T47D (cell line): ENCODE measurements around the gene BMPR1A.

Experiments used
- DNase-seq, 2 experiments: peaks; one replicate each; pipeline versions ENCODE4 v3.0.0 to v3.0.0-alpha.2; 2011 to 2012; ENCODE audit warnings: low read depth in 1 of 2, low spot score in 1 of 2
- JUND ChIP-seq: IDR thresholded peaks from 2 replicates; pipeline ENCODE4 v1.6.1; 2012; ENCODE audit warnings: low read depth
- in situ Hi-C: cut with HindIII; loops from 2 replicates; pipeline ENCODE4 v1.10.0; 2016; ENCODE audit warnings: low sequenced_read_pairs, low pct_unique_long_range_greater_than_20kb

BMPR1A gene

GRCh38 chr10:86876748-86877147 lies 120.3 kb downstream of the BMPR1A start:
- no peak for DNase-seq
- in situ Hi-C loops: no loop called here
- no peak for TF ChIP-seq JUND

GRCh38 chr10:86878983-86879713 lies 122.7 kb downstream of the BMPR1A start:
- in situ Hi-C loops: no loop called here
- no peak for TF ChIP-seq JUND
- DNase-seq: no peak

- in situ Hi-C loops: no loop called here
Measured at GRCh38 chr10:86880971-86881370, 124.6 kb downstream of the BMPR1A start.

GRCh38 chr10:86888585-86889381 lies 132.4 kb downstream of the BMPR1A start:
- in situ Hi-C loops: no loop called here
- TF ChIP-seq JUND: no peak
- no peak for DNase-seq

More at GRCh38 chr10:86880971-86881370, 124.6 kb downstream of the BMPR1A start:
- no peak for TF ChIP-seq JUND
- DNase-seq: no peak

- TF ChIP-seq JUND: no peak
- in situ Hi-C loops: no loop called here
- no peak for DNase-seq
Measured at GRCh38 chr10:86889997-86890396, 133.6 kb downstream of the BMPR1A start.

GRCh38 chr10:86898511-86898910 lies 142.1 kb downstream of the BMPR1A start:
- no peak for DNase-seq
- in situ Hi-C loops: no loop called here
- TF ChIP-seq JUND: no peak

- in situ Hi-C loops: no loop called here
Measured at GRCh38 chr10:86899132-86899531, 142.7 kb downstream of the BMPR1A start.

GRCh38 chr10:86899670-86900276 lies 143.4 kb downstream of the BMPR1A start:
- TF ChIP-seq JUND: no peak
- DNase-seq: peak; percentile 41 to 82
- in situ Hi-C loops: no loop called here

More at GRCh38 chr10:86899132-86899531, 142.7 kb downstream of the BMPR1A start:
- no peak for TF ChIP-seq JUND
- no peak for DNase-seq

GRCh38 chr10:86900955-86901354 lies 144.5 kb downstream of the BMPR1A start:
- no peak for DNase-seq
- TF ChIP-seq JUND: no peak
- in situ Hi-C loops: no loop called here

GRCh38 chr10:86904600-86904999 lies 148.2 kb downstream of the BMPR1A start:
- in situ Hi-C loops: no loop called here
- DNase-seq: no peak
- no peak for TF ChIP-seq JUND

- TF ChIP-seq JUND: no peak
- in situ Hi-C loops: no loop called here
- DNase-seq: no peak
Measured at GRCh38 chr10:86905429-86905828, 149.0 kb downstream of the BMPR1A start.

GRCh38 chr10:86914734-86915133 lies 158.3 kb downstream of the BMPR1A start:
- TF ChIP-seq JUND: no peak
- in situ Hi-C loops: no loop called here
- DNase-seq: no peak

GRCh38 chr10:86918022-86918471 lies 161.6 kb downstream of the BMPR1A start:
- in situ Hi-C loops: no loop called here
- TF ChIP-seq JUND: no peak
- DNase-seq: no peak
